Nephron progenitor cell (in vitro differentiated cells): ENCODE results near the gene FADS1.

ENCODE experiments used
- DNase-seq: peaks from one replicate; pipeline ENCODE4 v3.0.0; 2021
- H3K27ac Mint-ChIP-seq: 2 replicates; pipeline ENCODE4 v1.8.0; 2021; ENCODE audit warnings: mild to moderate bottlenecking, moderate library complexity, mixed read lengths
- H3K27me3 Mint-ChIP-seq: 2 replicates; pipeline ENCODE4 v1.8.0; 2021; ENCODE audit warnings: mild to moderate bottlenecking, low read depth, mixed read lengths; ENCODE audit not compliant: poor library complexity
- H3K36me3 Mint-ChIP-seq: 2 replicates; pipeline ENCODE4 v1.8.0; 2021; ENCODE audit warnings: low read depth, mixed read lengths
- H3K4me1 Mint-ChIP-seq: 2 replicates; pipeline ENCODE4 v1.8.0; 2021; ENCODE audit warnings: mixed read lengths
- H3K4me3 Mint-ChIP-seq: 2 replicates; pipeline ENCODE4 v1.8.0; 2021; ENCODE audit warnings: mild to moderate bottlenecking, moderate library complexity, mixed read lengths
- H3K9me3 Mint-ChIP-seq: 2 replicates; pipeline ENCODE4 v1.8.0; 2021; ENCODE audit warnings: mild to moderate bottlenecking, moderate library complexity, mixed read lengths
- TF ChIP-seq, protein P1 (sequence below): fragments of 200-600 bp; sonication (generic); IDR thresholded peaks from 2 replicates; pipeline ENCODE4 v1.5.0; 2021; ENCODE audit warnings: antibody characterized with exemption

Gene FADS1

DNA sequence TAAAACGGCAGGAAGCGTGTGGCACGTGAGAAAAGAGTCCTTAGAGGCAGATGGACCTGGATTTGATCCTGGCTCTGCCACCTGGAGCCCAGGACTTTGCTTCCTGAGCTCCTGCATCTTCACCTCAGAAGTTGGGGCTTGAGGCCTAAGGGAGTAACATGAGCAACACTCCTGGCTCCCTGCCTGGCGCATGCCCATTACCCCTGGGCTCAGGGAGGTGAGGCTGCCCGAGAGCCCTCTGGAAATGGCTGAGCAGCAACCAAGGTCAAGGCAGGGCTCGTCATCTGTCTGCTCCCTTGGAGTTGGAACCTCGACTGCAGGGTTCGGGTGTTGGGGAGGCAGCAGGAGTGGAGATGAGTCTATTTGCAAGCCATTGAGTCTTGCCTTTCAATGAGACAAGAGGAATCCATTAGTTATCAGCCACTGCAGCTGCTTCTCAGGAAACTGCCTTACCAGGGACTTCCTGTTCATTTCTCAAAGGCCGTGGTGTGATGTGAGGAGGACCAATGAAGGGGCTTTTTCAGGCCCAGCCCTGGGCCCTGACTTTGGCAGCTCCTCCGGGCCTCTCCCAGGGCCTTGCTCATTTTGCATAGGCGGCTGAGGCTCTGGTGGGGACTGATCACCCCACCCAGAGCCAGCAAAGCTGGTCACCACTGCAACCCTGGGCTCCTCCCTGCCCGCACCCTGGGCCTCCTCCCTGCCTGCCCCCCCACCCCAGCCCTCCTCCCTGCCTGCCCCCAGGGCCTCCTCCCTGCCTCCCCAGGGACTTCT lies 17.7 kb upstream of the FADS1 start:
- Mint-ChIP-seq H3K9me3 (no peaks in the 10 kb centered on the region), H3K36me3 (peaks cover 61% of the 10 kb centered on the region), H3K4me1 (peaks cover 70% of the 10 kb centered on the region), H3K4me3 (no peak overlapping the region), H3K27me3 (no peaks in the 10 kb centered on the region), H3K27ac (peak overlapping the region; percentile 97)
- TF ChIP-seq, protein P1, sequence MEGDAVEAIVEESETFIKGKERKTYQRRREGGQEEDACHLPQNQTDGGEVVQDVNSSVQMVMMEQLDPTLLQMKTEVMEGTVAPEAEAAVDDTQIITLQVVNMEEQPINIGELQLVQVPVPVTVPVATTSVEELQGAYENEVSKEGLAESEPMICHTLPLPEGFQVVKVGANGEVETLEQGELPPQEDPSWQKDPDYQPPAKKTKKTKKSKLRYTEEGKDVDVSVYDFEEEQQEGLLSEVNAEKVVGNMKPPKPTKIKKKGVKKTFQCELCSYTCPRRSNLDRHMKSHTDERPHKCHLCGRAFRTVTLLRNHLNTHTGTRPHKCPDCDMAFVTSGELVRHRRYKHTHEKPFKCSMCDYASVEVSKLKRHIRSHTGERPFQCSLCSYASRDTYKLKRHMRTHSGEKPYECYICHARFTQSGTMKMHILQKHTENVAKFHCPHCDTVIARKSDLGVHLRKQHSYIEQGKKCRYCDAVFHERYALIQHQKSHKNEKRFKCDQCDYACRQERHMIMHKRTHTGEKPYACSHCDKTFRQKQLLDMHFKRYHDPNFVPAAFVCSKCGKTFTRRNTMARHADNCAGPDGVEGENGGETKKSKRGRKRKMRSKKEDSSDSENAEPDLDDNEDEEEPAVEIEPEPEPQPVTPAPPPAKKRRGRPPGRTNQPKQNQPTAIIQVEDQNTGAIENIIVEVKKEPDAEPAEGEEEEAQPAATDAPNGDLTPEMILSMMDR = no peak
- DNase-seq = no peak

DNA sequence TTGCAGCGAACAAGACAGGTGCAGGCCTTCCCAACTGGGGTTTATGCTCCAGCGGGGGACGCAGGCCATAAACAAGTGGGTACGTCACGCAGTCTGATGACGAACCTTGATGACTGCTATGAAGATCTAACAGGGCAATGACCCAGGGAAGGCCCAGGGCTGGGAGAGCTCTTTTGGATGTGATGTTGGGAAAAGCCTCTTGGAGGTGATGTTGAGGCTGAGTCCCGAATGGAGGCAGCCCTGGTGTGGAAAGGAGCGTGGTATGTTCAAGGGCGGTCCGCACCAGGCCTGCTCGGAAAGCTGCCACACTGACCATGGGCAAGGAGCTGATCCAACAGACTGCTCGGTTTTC lies 17.1 kb upstream of the FADS1 start:
- H3K4me1 Mint-ChIP-seq = peaks cover 73% of the 10 kb centered on the region
- H3K27ac Mint-ChIP-seq = peak overlapping the region; percentile 97
- peaks cover 55% of the 10 kb centered on the region for H3K36me3 Mint-ChIP-seq
- H3K4me3 Mint-ChIP-seq = peak overlapping the region; percentile 58
- TF ChIP-seq, protein P1 = no peak
- no peaks in the 10 kb centered on the region for H3K27me3 Mint-ChIP-seq
- no peaks in the 10 kb centered on the region for H3K9me3 Mint-ChIP-seq
- no peak for DNase-seq

DNA sequence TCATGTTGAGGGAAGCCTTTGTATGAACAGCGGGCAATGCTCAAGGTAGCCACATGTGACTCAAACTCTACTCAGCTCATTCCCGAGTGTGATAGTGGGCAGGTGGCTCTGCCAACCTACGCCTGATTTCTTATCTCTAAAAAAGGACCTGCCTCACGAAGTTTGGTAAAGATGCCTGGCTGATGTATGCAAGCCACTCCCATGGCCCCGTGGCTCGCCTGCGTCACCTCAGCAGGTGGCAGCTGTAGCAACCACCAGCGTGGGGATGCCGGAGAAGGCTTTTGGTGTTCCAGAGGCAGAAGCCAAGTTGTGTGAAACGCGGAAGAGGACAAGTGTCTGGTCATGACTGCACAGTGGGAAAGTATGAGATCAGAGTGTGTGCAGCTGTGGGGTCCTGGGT lies 16.7 kb upstream of the FADS1 start:
- H3K4me3 Mint-ChIP-seq = peak overlapping the region; percentile 58
- TF ChIP-seq, protein P1 = no peak

DNA sequence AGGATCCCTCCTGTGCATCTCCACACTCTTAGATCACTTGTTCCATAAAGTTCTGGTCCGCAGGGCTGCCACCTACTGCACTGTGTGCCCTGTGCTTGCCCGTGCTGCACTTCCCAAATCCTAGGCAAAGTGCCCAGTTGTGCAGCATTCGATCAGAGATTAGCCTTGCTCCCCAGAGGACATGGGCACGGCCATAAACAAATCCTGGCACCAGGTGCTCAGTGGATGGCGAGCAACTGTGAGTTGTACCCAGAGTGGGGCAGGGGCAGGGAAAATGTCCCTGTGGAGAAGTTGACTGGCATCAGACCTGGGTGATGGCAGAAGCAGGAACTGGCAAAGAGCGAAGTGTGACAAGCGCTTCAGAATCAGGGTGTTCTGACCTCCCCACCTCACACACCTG lies 16.0 kb upstream of the FADS1 start:
- Mint-ChIP-seq H3K27ac (peak overlapping the region; percentile 97), H3K9me3 (no peaks in the 10 kb centered on the region), H3K27me3 (no peaks in the 10 kb centered on the region), H3K4me3 (peak overlapping the region; percentile 58), H3K4me1 (peaks cover 73% of the 10 kb centered on the region), H3K36me3 (peaks cover 44% of the 10 kb centered on the region)
- TF ChIP-seq, protein P1 = no peak
- DNase-seq = no peak

More for the DNA sequence above, 16.7 kb upstream of the FADS1 start:
- H3K4me1 Mint-ChIP-seq = peaks cover 73% of the 10 kb centered on the region
- no peaks in the 10 kb centered on the region for H3K27me3 Mint-ChIP-seq
- H3K9me3 Mint-ChIP-seq = no peaks in the 10 kb centered on the region
- DNase-seq = no peak
- peaks cover 51% of the 10 kb centered on the region for H3K36me3 Mint-ChIP-seq
- H3K27ac Mint-ChIP-seq = peak overlapping the region; percentile 97

DNA sequence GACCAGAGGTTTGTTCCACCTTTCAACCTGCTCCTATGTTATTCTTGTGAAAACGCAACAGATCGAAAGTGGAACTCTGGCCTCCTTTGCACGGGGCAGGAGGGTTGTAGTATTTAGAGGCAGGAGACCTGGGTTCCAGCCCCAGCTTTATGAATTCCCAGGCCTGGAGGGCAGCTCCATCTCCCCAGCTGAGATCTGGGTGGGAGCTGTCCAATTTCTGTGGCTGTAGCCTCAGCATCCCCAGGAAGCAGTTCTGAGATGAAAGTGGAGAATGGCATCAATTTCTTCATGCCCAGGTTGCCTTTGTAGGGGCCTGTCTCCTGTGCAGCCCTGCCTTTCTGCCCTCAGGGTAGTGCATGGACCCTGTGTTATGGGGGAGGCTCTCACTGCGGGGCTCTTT lies 15.4 kb upstream of the FADS1 start:
- H3K4me1 Mint-ChIP-seq = peaks cover 76% of the 10 kb centered on the region

More for the DNA sequence above, 15.4 kb upstream of the FADS1 start:
- Mint-ChIP-seq H3K27me3 (no peaks in the 10 kb centered on the region), H3K9me3 (no peaks in the 10 kb centered on the region), H3K4me3 (peak overlapping the region; percentile 95), H3K27ac (no peak overlapping the region), H3K36me3 (peaks cover 42% of the 10 kb centered on the region)
- TF ChIP-seq, protein P1 = no peak
- DNase-seq = no peak
